Neural cell (in vitro differentiated cells): Measurements from ENCODE around the gene ERBB4.

Experiments
- CTCF ChIP-seq: fragments of 450-650 bp; IDR thresholded peaks from 2 replicates; pipeline ENCODE4 v1.5.1; 2014; ENCODE audit warnings: antibody characterized with exemption, mild to moderate bottlenecking, moderate library complexity; ENCODE audit not compliant: poor library complexity, severe bottlenecking
- EP300 ChIP-seq: fragments of 450-650 bp; conservative IDR thresholded peaks from 2 replicates; pipeline ENCODE4 v1.6.1; 2014; ENCODE audit warnings: antibody characterized with exemption, mild to moderate bottlenecking, moderate library complexity; ENCODE audit not compliant: poor library complexity, severe bottlenecking
- EZH2 ChIP-seq: fragments of 200-600, 300-800 bp; shearing (Covaris generic), sonication (generic); IDR thresholded peaks from 2 replicates; pipeline ENCODE4 v1.6.1; 2014; ENCODE audit warnings: antibody characterized with exemption, low read length, borderline replicate concordance, mild to moderate bottlenecking; ENCODE audit not compliant: insufficient read depth, poor library complexity, severe bottlenecking
- POLR2AphosphoS5 ChIP-seq: IDR thresholded peaks from 2 replicates; pipeline ENCODE4 v1.6.1; 2012
- RAD21 ChIP-seq: fragments of 450-650 bp; conservative IDR thresholded peaks from 2 replicates; pipeline ENCODE4 v1.6.1; 2014; ENCODE audit warnings: antibody characterized with exemption, mild to moderate bottlenecking, moderate library complexity
- SMC3 ChIP-seq: fragments of 450-650 bp; conservative IDR thresholded peaks from 2 replicates; pipeline ENCODE4 v1.6.1; 2014; ENCODE audit warnings: antibody characterized with exemption, mild to moderate bottlenecking, moderate library complexity; ENCODE audit not compliant: poor library complexity
- TAF1 ChIP-seq: IDR thresholded peaks from 2 replicates; pipeline ENCODE4 v1.6.1; 2012; ENCODE audit warnings: low read depth
- TF ChIP-seq, protein P1 (sequence below): IDR thresholded peaks from 2 replicates; pipeline ENCODE4 v1.6.1; 2012; ENCODE audit warnings: borderline replicate concordance

- TF ChIP-seq EP300, result no peak
- TF ChIP-seq CTCF, result no peak
- TF ChIP-seq EZH2, result no peak
- TF ChIP-seq TAF1, result no peak
- TF ChIP-seq, protein P1, sequence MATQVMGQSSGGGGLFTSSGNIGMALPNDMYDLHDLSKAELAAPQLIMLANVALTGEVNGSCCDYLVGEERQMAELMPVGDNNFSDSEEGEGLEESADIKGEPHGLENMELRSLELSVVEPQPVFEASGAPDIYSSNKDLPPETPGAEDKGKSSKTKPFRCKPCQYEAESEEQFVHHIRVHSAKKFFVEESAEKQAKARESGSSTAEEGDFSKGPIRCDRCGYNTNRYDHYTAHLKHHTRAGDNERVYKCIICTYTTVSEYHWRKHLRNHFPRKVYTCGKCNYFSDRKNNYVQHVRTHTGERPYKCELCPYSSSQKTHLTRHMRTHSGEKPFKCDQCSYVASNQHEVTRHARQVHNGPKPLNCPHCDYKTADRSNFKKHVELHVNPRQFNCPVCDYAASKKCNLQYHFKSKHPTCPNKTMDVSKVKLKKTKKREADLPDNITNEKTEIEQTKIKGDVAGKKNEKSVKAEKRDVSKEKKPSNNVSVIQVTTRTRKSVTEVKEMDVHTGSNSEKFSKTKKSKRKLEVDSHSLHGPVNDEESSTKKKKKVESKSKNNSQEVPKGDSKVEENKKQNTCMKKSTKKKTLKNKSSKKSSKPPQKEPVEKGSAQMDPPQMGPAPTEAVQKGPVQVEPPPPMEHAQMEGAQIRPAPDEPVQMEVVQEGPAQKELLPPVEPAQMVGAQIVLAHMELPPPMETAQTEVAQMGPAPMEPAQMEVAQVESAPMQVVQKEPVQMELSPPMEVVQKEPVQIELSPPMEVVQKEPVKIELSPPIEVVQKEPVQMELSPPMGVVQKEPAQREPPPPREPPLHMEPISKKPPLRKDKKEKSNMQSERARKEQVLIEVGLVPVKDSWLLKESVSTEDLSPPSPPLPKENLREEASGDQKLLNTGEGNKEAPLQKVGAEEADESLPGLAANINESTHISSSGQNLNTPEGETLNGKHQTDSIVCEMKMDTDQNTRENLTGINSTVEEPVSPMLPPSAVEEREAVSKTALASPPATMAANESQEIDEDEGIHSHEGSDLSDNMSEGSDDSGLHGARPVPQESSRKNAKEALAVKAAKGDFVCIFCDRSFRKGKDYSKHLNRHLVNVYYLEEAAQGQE, result no peak
- no peak for TF ChIP-seq SMC3
- no peak for TF ChIP-seq POLR2AphosphoS5
- no peak for TF ChIP-seq RAD21
These were observed 129.0 kb downstream of the ERBB4 start for GRCh38 chr2:212409560-212409959.
